GM11168 (cell line): ENCODE data around the gene TSFM.

Experiments used
- in situ Hi-C: fragments of 300-500 bp; cut with MboI; formaldehyde crosslinking; loops from one replicate; pipeline ENCODE4 v1.12.0; 2022; ENCODE audit warnings: low sequenced_read_pairs; ENCODE audit not compliant: unreplicated experiment

TSFM gene

GRCh38 chr12:57826966-57827365 is 44.4 kb downstream of the TSFM start:
- in situ Hi-C loops: no loop called here

GRCh38 chr12:57829025-57829777 is 46.6 kb downstream of the TSFM start:
- in situ Hi-C loops: no loop called here

DNA sequence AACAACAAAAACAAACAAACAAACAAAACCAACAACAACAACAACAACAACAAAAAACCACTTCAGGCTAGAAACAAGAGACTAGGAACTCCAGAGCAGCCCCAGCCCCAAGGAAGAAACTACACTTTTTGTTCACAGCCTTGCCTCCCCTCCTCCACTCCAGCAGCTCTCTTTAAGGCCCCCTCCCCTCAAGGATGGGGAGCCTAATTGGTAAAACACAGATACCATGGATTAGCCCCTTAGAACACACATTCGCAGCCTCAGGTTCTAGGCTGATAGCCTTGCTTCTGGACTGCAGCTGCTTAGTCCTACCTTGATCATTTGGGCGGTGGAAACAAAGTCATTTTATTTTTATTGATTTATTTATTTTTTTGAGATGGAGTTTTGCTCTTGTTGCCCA is 47.8 kb downstream of the TSFM start:
- in situ Hi-C loops: loop anchor here (5.0 kb wide), 1 partner anchor 77 kb away; no protein-coding TSS in a partner anchor

- in situ Hi-C loops: loop anchor here (5.0 kb wide), 1 partner anchor 74 kb away; no protein-coding TSS in a partner anchor
These were observed 50.4 kb downstream of the TSFM start for GRCh38 chr12:57832966-57833365.

GRCh38 chr12:57833672-57834071 is 51.1 kb downstream of the TSFM start:
- in situ Hi-C loops: loop anchor here (5.0 kb wide), 1 partner anchor 74 kb away; no protein-coding TSS in a partner anchor

- in situ Hi-C loops: loop anchor here (5.0 kb wide), 1 partner anchor 73 kb away; no protein-coding TSS in a partner anchor
These were observed 51.7 kb downstream of the TSFM start for GRCh38 chr12:57834086-57834876.

GRCh38 chr12:57835366-57836288 is 53.0 kb downstream of the TSFM start:
- in situ Hi-C loops: no loop called here

DNA sequence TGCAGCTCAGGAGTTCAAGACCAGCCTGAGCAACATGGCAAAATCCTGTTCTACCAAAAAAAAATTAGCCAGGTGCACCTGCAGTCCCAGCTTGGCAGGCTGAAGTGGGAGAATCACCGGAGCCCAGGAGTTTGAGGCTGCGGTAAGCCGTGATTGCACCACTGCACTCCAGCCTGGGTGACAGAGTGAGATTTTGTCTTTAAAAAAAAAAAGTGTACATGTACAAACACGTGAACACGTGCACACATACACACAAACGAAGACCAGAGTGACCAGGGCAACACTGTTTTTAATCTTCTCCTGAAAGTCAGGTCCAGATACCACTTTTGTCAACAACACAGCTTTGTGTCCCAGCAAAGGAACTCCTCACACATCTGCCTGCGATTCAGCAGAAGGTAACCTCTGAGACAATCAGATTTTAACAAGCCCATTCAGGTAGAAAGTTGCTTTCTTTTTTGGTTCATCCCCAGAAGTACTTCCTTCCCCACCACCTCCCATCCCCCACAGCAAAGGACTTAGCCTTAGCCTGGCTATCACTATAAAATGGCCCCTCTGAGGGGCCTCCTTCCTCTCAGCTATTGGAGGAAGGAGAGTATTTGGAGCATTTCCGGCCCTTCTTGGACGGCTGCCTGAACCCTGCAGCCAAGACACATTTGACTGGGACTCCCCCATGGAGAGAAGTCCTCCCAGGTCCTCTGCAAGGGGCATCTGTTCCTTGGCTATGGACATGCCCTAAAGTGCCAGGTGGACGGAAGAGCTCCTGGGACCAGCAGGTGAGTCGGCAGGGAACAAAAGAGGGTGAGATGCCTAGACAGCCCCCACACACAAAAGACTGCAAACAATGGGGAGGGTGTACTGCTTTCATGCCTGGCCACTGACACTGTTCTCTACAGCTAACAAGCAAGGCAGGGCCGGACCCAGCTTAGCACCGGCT is 54.1 kb downstream of the TSFM start:
- in situ Hi-C loops: no loop called here

DNA sequence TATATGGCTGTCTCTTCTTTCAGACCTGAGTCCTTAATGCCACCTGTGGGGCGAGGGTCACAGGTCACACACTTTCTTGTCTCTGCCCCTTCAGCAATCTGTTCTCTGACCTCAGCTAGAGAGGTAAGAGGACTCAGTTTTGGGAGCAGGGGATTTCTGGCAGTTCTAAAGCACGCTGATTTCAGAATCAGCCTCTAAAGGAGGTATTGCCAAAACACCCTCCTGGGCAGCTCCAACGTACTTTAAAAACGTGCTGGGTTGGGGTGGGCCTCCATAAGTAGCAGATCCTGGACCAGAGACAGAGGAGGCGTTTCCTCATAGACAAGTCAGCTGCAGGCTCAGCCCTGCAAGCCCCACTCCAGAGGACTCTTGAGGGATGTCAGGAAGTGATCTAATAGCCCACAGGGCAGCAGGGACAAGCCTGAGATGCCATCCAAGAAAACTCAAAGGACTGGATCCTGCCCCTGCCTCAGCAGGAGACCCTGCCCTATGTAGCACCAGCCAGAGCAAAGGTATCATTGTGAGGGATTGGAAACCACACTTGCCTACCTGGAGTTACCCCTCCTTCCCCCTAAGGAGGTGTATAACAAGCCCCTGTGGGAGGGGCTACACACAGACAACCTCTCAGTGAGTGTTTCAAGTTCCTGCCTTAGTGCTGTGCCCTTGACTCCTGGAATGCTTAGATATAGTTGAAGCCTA is 55.4 kb downstream of the TSFM start:
- in situ Hi-C loops: no loop called here

DNA sequence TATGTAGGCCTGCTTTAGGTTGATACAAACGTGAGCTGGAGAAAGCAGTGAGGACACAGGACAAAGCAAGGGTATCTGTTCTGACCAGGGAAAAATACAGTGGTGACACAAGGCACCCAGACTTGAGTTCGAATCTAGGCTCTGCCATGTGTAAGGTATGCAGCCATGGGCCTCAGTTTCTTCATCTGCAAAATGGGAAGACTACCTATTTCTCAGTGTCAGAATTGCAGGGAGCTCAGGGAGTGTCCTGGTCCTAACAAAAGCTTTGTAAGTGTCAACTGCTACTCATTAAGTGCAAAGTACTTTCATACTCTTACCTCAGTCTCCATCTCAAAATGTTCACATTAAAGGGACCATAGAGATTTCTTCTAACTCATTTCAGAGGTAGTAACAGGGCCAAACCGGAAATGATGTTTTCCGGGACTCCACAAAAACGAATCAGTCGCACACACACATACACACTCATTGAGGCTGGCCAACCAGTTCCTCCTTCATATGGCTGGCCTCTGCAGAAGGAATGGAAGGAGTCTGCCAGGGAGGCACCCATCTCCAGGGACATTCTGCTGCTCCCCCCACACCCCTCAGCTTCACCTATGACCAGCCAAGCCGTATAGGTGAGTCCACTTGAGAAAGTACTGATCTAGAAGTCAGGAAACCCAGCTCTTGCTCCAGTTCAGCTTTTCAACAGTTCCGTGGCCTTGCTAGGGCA is 56.2 kb downstream of the TSFM start:
- in situ Hi-C loops: no loop called here

DNA sequence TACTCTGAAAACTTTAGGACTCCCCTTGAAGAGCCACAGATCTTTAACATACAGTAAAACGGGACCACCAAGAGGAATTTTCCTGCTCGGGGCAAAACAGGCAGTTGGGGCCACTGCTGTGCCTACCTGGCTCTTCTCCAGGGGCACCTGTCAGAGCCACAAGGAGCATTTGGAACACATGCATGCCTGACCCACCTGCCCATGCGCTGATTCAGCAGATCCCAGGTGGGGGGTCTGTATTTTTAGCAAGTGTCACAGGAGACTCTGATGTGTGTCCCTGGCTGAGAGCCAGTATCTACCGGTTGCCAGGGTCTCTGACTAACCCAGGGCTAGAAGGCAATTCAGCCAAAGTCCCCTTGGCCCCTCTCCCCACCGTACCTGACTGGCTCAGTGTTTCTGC is 57.4 kb downstream of the TSFM start:
- in situ Hi-C loops: no loop called here

GRCh38 chr12:57840726-57841125 is 58.1 kb downstream of the TSFM start:
- in situ Hi-C loops: no loop called here

GRCh38 chr12:57841445-57841844 is 58.9 kb downstream of the TSFM start:
- in situ Hi-C loops: no loop called here

- in situ Hi-C loops: no loop called here
These were observed 60.0 kb downstream of the TSFM start for GRCh38 chr12:57842342-57843294.

- in situ Hi-C loops: no loop called here
These were observed 62.3 kb downstream of the TSFM start for GRCh38 chr12:57844709-57845477.
